Stimulated activated CD4-positive, alpha-beta T cell treated with anti-CD3 and anti-CD28 coated beads, Interleukin-1b, Interleukin-23, amount 100 ng/mL, for 24 hours (primary cell): ENCODE results near the gene CCDC88A.
"Not testable (repeated sequence)": the region's sequence is repeated elsewhere in the genome, so short reads cannot be mapped to it uniquely, and the experiment has no call there.

Experiments used
- DNase-seq, 4 experiments: peaks; one replicate each; pipeline ENCODE4 v3.0.0-alpha.2; 2020; ENCODE audit warnings: low read depth in 4 of 4, low spot score in 1 of 4

Gene CCDC88A

DNA sequence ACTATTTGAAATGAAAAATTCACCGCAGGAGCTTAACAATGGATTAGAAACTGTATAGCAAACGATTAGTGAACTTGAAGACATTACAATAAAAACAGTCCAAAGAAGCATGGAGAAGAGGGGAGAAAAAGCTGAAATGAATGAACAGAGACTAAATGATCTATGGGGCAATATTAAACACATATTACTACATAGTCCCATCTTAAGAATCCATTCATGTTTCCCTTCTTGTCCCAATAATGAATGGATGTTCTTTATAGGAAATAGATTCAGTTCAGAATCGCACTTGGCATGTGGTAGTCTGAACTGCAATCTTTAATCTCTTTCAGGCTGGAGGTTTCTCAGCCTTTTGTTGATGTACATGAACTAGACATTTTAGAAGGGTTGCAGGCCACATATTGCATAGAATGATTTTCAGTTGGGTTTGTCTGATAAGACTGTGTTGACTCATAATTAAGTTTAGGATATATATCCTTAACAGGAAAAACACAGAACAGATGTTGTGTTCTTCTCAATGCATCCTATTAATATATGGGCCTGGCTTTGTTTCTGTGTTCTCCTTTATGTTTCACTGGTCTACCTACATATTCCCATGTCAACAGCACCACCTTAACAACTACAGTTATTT is 27.9 kb downstream of the CCDC88A start:
- no peak for DNase-seq

DNA sequence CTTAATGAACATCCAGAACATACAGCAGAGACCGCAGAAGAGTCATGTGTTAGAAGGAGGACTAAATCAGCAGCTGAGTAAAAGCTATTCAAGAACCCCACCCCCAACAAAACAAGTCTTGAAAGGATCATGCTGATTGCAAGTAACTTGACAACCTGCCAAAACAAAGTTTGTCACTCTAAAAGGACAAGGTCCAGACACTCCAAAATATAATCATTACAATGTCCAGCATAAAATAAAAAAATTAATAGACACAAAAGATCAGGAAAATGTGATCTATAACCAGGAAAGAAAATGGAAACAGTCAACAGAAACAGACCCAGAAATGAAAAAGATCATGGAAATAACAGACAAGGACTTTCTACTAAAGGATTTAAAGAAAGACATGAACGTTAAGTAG is 28.5 kb downstream of the CCDC88A start:
- no peak for DNase-seq

DNA sequence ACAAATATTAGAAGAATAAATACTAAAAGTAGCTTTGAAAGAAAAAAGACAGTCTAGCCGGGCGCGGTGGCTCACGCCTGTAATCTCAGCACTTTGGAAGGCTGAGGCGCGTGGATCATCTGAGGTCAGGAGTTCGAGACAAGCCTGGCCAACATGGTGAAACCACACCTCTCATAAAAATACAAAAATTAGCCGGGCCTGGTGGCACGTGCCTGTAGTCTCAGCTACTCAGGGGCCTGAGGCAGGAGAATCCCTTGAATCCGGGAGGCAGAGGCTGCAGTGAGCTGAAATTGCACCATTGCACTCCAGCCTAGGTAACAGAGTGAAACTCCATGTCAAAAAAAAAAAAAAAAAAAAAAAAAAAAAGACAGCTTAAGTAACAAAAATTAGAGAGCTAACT is 34.1 kb downstream of the CCDC88A start:
- DNase-seq = not testable (repeated sequence)

DNA sequence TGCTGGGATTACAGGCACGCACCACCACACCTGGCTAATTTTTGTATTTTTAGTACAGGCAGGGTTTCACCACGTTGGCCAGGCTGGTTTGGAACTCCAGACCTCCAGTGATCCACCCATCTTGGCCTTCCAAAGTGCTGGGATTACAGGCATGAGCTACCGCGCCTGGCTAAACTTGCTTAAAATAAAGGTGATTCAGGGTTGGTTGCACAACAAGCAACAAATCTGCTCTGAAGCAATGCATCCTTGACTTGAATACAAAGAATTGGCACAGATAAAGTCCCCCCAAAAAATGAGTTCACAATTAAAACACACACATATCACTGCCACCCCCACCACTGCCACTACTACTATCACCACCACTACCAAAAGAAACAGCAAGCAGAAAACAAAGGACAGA is 34.9 kb downstream of the CCDC88A start:
- DNase-seq = no peak

DNA sequence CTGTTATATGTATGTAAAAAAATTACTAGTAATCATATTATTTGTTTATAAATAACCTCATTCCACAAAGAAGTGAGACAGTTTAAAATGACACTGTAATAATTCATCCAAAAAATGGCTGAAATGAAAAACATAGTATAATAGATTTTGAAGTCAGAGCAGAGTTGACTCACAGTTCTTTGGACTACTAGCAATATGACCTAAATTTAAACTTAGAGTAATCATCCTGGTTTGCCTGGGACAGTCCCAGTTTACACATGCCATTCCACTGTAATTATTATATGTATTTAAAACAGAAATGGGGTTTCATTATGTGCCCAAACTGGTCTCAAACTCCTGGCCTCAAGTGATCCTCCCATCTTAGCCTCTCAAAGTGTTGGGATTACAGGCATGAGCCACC is 48.3 kb downstream of the CCDC88A start:
- no peak for DNase-seq

DNA sequence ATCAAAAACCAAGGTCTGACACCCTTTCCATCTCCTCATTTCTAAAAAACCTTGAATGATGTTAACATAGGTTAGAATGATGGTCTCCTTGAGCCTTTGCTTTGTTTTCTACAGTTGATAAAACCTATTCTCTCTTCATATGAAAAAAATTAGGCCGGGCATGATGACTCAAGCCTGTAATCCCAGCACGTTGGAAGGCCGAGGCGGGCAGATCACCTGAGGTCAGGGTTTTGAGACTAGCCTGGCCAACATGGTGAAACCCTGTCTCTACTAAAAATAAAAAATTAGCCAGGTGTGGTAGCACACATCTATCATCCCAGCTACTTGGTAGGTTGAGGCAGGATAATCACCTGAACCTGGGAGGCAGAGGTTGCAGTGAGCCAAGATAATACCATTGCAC is 49.4 kb downstream of the CCDC88A start:
- no peak for DNase-seq

DNA sequence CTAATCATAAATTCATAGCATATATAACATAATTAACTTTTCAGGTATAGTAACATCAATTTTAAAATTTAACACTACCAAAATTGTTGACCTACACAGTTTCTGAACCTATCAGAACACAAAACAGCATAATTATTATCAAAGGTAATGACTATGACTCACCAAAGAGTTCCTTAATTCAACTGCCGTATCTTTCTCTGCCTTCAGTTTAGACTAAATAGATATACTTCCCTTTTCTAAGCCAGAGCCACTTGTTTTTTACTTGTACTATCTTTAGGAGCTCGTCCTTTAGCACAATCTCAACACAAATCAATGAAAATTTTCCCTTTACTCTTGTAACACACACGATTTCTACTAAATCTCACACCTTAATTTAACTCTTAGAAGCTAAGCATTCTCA is 54.4 kb downstream of the CCDC88A start:
- no peak for DNase-seq

DNA sequence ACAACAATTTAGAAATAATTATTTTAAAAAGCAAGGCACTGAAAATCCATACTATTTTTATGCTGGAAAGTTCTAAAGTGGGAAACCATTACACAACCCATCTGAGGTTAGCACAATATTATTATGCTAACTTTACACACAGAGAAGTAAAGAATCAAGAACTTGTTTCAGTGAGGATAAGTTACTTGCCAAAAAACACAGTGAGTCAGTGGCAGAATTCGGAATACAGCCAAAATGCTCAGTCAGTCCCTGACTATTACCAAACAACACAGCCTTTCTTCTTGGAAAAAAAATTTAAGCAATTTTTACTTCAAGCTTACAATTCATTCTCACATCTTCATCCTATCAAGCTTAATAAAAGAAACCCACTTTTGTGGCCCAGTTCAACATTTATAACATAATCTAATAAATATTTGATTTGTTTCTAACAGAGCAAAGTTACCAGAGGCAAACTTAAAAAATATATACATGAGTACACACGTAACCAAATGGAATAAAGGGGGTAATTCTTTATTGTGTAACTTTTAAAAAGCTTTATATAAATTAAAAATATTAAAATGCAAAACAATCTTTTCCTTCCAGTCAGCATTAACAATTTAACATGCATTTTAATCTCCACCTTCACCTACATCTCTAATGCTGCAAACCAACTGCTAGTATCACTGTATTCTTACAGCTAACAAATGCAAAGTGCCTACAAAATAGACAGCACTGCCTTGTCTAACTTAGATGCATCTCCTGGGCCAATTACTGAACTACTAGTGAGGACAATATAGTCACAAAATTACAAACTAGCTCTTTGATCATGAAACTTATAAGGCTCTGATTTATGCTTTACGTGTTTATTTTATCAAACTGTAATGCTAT is 55.2 kb downstream of the CCDC88A start:
- no peak for DNase-seq

DNA sequence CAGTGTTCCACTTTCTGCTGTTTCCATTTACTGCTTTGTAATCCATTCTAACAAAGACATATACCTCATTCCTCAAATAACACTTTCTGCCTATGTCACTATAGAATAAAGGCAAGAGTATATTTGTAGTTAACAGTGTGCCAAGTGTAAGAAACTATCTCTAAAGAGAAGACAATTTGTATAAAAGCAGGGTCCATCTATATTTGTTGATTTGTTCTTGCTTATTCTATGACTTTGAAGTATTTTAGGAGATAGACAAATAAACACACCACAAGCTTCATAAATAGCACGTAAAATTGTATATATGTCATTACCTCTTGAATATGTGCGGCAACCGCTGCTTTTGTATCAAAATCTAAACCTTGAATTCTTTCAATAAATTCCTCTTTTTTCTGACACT is 56.0 kb downstream of the CCDC88A start:
- no peak for DNase-seq

DNA sequence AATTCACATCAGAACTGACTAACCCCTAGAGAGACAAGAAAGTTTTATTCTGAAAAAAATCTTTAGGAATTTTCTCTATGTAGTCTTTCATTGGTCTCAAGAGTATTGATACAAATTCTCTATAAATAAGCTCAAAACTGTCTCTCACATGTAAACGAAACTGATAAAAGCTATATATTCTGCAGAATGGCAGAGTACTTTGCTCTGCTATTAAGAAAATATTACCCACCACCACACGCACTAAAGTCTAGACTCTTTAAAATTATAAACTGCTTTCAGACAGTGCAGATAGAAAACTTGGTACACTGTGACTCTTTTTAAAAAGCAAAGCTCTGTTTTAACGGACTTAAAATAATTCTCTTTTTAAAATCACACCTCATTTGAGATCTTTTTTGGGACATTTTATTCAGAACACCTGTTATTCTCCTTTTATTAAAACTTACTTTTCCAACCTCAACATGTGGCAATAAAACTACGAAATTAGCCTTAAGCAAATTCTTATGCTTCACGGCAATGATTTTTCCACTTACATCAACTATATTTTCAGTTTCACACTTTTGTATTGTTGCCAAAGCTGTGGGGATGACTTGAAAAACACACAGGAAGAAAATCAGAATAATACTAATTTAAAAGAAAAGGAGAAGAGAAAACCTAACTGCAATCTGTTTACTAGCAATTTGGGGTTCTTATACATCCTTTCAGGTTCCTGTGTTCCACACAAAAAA is 58.0 kb downstream of the CCDC88A start:
- DNase-seq = no peak

DNA sequence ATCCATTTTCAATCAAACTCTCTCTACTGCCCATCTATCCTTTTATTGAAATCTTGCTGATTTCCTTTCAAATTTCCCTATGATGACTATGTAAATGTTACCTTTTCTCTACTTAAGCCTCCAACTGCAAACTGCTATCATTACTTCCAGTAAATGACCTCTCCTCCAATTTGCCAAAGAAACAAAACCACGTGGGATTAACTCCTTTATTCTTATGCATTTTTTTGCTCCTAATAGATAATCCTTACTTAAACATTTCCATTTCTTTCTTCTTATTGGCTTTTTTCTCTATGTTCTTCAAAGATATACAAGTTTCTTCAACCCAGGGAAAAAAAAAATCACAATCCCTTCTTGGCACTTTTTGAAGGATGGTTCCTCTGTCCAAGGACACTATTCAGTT is 61.2 kb downstream of the CCDC88A start:
- DNase-seq = no peak

DNA sequence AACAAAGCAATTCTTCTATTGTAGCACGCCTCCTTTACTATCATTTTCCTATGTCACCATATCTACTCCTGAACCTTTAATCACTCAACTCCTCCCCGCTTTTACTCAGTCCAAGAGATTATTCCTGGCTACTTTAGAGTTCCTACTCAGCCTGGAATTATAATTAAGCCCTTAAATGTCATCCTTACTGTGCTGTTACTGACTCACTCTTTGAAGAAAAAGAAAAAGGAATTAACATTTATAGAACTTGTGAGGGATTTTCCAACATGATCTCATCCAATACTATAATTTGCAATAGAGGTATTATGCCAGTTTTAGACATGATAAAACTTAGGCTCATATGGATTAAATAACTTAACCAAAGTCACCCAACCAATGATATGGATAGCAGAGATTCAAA is 61.7 kb downstream of the CCDC88A start:
- DNase-seq = no peak

DNA sequence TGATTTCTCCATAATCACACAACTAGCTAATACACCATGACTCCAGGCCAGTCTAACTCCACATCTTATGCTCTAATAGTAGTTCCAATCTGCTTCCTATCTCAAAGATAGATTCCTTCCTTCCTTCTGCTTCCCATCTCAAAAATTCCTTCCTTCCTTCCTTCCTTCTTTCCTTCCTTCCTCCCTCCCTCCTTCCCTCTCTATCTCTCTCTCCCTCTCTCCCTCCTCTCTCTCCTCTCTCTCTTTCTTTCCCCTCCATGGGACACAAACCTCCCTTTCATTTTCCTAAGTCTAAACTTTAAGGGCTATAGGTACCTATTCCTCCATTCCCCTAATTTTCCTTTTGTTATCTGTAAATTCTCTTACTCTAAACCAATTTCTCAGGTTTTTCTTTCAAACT is 62.5 kb downstream of the CCDC88A start:
- DNase-seq = no peak

DNA sequence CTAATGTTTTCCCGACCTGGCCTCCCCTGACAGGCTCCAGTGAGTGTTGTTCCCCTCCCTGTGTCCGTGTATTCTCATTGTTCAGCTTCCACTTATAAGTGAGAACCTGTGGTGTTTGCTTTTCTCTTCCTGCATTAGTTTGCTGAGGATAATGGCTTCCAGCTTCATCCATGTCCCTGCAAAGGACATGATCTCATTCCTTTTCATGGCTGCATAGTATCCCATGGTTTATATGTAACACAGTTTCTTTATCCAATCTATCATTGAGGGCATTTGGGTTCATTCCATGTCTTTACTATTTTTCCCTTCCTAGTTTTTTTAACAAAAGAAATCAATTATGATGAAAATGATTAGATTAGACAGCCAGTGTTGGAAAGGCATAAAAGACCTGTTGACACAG is 63.5 kb downstream of the CCDC88A start:
- DNase-seq = not testable (repeated sequence)

DNA sequence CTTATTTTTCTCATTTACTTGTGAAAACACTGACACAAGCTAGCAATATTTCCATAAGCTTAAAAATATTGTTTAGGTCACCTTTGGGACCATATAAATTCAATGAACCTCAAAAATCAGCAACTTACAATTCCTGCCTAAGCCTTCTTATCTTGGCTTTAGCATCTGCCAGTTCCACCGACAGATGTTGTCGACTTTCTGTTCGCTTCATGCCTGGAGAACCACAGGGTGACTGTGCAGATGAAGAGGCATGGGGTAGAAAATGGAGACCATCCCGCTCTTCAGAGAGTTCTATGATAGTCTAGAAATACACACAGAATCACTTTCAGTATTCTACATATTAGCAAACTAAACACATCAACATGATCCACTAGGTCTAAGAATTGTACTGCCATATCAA is 64.2 kb downstream of the CCDC88A start:
- no peak for DNase-seq

DNA sequence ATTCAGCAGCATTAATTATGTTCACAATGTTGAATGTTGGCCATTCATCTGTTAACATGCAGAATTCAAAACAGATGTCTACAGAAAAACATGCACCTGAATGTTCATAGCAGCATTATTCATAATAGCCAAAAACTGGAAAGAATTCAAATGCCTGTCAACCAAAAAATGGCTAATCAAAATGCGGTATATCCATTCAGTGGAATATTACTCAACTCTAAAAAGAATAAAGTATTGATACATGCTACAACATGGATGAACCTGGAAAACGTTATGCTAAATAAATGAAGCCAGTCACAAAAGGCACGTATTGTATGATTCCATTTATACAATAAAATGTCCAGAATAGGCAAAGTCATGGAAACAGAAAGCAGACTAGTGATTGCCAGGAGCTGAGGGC is 68.0 kb downstream of the CCDC88A start:
- DNase-seq = no peak

DNA sequence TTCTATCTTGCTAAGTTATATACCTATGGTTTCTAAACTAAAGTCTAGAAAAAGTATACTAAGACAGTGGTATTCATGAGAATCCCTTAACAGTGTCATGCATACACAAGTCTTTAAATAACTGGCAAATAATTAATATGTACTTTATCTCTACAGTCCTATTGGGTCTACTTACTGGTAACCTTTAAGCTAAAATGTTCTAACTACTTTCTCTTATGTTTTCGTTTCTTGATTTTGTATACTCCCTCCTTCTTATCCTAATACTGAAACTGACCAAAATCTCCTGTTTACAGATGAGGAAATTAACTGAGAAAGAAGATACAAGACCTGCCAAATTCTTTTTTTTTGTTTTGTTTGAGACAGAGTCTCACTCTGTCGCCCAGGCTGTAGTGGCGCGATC is 74.6 kb downstream of the CCDC88A start:
- DNase-seq = no peak

DNA sequence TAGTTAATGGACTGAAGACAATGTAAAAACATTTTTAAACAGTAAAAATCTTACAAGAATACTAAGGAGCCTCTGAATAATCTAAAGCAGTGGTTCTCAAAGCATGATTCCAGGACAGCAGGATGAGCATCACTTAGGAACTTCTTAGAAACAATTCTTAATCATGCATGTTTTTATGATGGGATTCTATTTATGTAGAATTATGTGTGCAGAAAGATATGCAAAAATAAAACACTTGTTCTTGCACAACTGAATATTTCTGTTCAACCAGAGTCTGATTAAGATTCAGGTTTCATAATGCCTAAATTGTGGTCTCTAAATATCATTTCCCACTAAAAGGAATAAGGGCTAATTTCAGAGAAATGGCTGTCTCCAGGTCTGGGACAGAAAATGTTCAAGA is 81.4 kb downstream of the CCDC88A start:
- DNase-seq = no peak

DNA sequence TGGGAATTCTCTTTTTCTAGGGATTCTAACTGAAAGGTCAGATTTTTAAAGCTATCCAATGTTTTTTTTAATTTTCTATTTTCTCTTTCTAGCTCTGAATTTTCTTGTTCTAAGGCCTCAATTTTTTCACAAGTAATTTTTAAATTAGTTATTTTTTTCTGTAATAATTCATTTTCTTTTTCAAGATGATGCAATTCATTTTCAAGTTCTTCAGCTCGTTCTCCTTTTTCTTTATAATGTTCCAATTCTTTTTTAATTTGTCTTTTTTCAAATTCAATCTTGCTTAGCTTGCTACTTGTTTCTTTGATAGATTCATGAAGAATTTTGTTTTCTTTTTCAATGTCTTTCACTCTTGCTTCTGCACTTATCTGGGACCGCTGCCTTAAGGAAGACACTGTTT is 84.9 kb downstream of the CCDC88A start:
- DNase-seq = no peak

DNA sequence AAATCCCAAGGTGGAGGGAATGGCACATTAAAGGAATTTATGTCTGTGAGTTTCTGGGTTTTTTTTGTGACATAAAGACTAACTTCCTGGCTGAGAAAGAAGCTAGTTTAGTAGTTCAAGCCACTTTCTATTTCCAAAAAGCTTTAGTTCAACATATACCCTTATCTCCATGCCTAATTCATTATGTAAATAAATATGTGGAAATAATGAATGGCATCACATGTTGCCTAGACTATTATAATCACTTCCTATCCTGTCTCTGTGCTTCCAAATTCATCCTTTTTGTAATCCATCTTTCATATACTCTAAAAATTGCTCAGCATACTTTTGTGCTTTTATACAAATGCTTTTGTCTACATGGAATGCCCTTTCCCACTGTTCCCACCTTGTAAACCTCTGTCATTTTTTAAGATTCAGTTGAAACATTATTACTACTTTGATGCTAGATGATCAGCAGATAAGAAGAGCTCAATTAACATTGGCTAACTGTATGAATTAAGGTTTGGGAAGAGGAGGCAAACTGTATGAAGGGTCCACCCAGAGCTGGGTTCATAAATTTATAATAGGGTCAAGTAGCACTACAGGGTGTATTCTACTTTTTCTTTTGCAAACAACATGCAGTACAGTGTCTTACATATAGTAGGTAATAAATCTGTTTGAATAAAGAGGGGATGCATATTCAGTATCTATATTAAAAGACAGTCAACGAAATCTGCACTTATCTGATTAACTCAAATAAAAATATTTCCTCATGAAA is 88.9 kb downstream of the CCDC88A start:
- DNase-seq = no peak

DNA sequence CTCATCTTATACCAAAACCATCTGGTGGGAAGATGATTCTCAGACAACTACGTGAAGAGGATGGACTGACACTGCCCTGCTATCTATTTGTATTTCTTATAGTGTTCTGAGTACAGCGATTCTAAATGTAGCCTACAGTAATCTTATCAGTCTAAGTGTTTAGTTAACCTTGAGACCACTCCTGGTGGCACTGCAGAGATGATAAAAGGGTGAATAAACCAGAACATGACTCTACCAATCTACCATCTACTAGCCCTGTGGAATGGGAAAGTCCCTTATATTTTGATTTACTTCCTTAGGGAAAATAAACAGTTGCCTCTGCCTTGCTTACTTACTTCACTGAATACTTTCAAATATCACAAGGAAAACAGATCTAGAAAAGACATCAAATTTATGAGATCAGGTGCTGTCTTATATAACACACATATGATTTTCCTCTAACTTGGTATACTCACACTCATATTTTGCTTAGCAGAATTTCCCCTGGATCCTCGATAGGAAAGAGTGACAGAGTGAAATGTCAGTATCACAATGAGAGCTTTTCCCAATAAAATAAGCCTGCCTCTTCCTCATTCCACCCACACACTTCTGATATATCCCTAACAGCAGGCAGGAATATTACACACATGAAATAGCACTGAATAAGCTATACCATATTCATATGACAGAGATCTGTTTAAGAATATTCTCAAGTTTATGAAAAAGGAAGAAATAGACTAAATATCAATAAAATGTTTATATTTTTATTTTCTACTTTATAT is 92.0 kb downstream of the CCDC88A start:
- no peak for DNase-seq
